Uterus (tissue), 4 donors: Measurements from ENCODE around the gene FUT2. TPM values are rescaled to one million over a fixed set of nuclear protein-coding genes. Genes with fewer than 3 reads are reported as not detected.

ENCODE experiments used
- DNase-seq, 2 donors: peaks; one replicate each; pipeline ENCODE4 v3.0.0-alpha.2; 2019 to 2020
- H3K27ac ChIP-seq, 2 donors: fragments of 200-600 bp; sonication (generic); 1 replicate in 1 of 2; 2 replicates in 1 of 2; pipeline ENCODE4 v1.5.1; 2016 to 2018
- H3K27me3 ChIP-seq, 2 donors: fragments of 200-600 bp; sonication (generic); one replicate each; pipeline ENCODE4 v1.5.1; 2018 to 2019; ENCODE audit warnings: control low read depth in 1 of 2
- H3K36me3 ChIP-seq, 2 donors: fragments of 200-600 bp; sonication (generic); one replicate each; pipeline ENCODE4 v1.5.1; 2019; ENCODE audit warnings: control low read depth in 1 of 2
- H3K4me1 ChIP-seq, 2 donors: fragments of 200-600 bp; sonication (generic); one replicate each; pipeline ENCODE4 v1.5.1; 2018 to 2019; ENCODE audit warnings: control low read depth in 1 of 2
- H3K4me3 ChIP-seq, 2 donors: fragments of 200-600 bp; sonication (generic); 1 replicate in 1 of 2; 2 replicates in 1 of 2; pipeline ENCODE4 v1.5.1; 2018 to 2019; ENCODE audit warnings: mild to moderate bottlenecking in 1 of 2
- H3K9me3 ChIP-seq, 2 donors: fragments of 200-600 bp; sonication (generic); one replicate each; pipeline ENCODE4 v1.5.1; 2019; ENCODE audit warnings: control low read depth in 1 of 2
- POLR2A ChIP-seq, 2 donors: fragments of 450-650 bp; IDR thresholded peaks; one replicate each; pipeline ENCODE4 v1.6.1; 2016; ENCODE audit warnings: antibody characterized with exemption in 2 of 2, mild to moderate bottlenecking in 1 of 2, moderate library complexity in 1 of 2
- intact Hi-C: fragments of 100-400 bp; cut with DNase I; formaldehyde crosslinking; loops from one replicate; pipeline ENCODE4 v1.15.1; 2023; ENCODE audit warnings: low total_unique reads
- total RNA-seq, 4 donors: library from RNA; depleted of rRNA in 3 of 4; stranded (reverse); fragments of >200 nt in 3 of 4; gene quantifications; one replicate each; pipeline versions ENCODE4 v1.1.0 to v1.2.4, GENCODE V29; 2014 to 2023
- TF ChIP-seq, protein P1 (sequence below), 4 experiments: fragments of 200-600 bp in 2 of 4; fragments of 450-650 bp in 2 of 4; sonication (generic) in 2 of 4; IDR thresholded peaks; one replicate each; pipeline ENCODE4 v1.5.1; 2016 to 2019; ENCODE audit warnings: antibody characterized with exemption in 4 of 4, mild to moderate bottlenecking in 2 of 4, moderate library complexity in 1 of 4
- donor health status: DM: yes; HTN: yes; CAD: no.

Gene FUT2
- total RNA-seq = 1 to 10 TPM in 1 of 4 donors, not detected in 3; 1.0 TPM

DNA sequence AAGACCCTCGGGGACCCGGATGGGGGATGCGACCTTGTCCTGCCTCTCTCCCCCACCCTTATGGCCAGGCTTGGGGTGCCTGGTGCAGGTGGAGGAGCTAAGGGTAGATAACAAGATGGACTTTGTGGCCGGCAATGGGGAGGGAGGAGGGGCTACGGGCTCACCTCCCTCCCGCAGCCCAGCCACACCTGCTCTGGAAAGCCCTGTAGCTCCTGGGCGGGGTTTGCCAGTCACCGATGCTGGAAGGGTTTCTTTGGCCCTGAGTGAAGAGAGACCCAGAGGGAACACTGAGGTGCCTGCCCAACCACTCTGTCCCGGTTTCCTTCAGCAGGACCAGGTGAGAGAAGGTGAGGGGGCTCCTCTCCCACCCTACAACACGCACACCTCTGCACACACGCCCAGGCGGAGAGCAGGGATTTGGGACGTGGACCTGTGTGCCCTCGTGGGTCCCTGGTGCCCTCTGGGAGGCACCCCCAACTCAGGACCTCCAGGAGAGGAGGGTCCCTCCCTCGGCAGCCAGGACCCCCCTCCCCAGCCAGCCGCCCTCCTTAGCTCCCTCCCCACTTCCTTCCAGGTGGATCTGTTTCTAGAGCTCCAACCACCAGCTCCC lies at the start of gene FUT2:
Gene FUT2, plus strand, starts transcription at position 229 of the 610 bp plus-strand sequence. CDS start 6,986 bp downstream, outside the sequence.
- H3K27me3 ChIP-seq = no peaks in the 10 kb centered on the region

DNA sequence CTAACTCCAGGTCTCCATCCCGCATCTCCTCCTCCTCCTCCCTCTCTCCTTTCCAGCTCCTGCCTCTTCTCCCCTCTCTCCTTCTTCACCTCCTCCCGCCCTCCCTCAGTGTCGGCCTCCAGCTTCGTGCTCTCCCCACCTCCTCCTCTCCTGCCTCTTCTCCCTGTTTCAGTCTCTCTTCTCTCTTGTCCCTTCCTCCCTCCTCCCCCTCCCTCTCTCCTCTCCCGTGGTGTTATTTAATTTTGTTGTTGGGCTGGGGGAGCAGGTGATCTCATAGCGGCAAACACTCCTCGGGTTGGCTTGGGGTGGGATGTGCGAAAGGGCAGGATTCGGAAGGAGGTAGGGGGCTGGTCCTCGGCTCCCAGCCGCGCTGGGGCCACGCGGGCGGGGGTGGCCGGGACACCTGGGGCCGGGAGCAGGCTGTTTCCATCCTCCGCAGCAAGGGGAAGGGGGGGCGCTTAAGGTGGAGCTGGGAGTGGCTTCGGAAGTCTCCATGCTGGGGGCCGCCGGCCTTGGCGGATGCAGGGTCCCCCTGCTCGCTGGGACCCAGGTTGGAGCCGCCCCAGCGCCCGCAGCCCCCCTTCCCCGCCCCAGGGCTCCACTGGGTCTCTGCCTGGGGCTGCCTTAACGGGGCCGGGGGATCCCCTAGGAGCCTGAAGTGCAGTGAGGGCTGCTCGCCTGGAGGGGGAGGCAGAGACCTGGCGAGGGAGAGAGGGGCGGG lies 49.6 kb upstream of the FUT2 start, which contains the start of gene CA11:
Gene CA11, minus strand, starts transcription at position 187 of the 721 bp plus-strand sequence. CDS start 555 bp downstream, outside the sequence.
- DNase-seq = peak; percentile 92 to 93
- intact Hi-C loops = loop anchor here (10.0 kb wide), 1 partner anchor 309 kb away; the partner anchor contains the start of gene BAX
- TF ChIP-seq, protein P1, sequence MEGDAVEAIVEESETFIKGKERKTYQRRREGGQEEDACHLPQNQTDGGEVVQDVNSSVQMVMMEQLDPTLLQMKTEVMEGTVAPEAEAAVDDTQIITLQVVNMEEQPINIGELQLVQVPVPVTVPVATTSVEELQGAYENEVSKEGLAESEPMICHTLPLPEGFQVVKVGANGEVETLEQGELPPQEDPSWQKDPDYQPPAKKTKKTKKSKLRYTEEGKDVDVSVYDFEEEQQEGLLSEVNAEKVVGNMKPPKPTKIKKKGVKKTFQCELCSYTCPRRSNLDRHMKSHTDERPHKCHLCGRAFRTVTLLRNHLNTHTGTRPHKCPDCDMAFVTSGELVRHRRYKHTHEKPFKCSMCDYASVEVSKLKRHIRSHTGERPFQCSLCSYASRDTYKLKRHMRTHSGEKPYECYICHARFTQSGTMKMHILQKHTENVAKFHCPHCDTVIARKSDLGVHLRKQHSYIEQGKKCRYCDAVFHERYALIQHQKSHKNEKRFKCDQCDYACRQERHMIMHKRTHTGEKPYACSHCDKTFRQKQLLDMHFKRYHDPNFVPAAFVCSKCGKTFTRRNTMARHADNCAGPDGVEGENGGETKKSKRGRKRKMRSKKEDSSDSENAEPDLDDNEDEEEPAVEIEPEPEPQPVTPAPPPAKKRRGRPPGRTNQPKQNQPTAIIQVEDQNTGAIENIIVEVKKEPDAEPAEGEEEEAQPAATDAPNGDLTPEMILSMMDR (IDR thresholded peaks at IDR 0.05) = peak; percentile 91 to 98 (median 94)
- TF ChIP-seq POLR2A (IDR thresholded peaks at IDR 0.05) = peak; percentile 20 to 59

More for the DNA sequence above, at the start of gene FUT2:
- no peak for DNase-seq
- TF ChIP-seq POLR2A (IDR thresholded peaks at IDR 0.05) = peak in 1 of 2 donors; percentile 27
- TF ChIP-seq, protein P1 (IDR thresholded peaks at IDR 0.05) = no peak
- Histone ChIP-seq H3K27ac (peak within 1 kb of the TSS; percentile 17 to 30), H3K36me3 (no peaks in the 10 kb centered on the region), H3K4me1 (no peaks in the 10 kb centered on the region), H3K4me3 (peak within 1 kb of the TSS in 1 of 2 donors; percentile 0), H3K9me3 (no peaks in the 10 kb centered on the region)
- intact Hi-C loops = no loop called here

DNA sequence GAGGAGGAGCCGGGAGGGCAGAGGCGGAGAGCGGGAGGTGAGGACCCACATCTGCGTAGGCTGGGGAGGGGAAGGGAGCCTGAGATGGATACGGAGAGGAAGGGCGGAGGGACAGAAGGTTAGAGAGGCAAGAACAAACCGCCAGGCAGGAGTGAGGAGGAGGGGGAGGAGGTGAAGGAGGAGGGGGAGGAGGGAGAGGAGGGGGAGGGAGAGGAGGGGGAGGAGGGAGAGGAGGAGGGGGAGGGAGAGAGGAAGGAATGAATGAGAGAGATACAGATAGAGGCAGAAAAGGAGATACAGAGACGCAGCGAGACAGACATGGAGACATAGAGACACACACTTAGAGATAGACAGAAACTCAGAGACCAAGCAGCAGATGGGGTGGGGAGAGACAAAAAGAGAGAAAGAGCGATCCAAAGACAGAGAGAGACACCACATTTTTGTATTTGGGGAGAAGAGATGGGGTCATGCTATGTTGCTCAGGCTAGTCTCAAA lies 49.0 kb upstream of the FUT2 start:
- no peak for DNase-seq
- intact Hi-C loops = loop anchor here (10.0 kb wide), 1 partner anchor 308 kb away; the partner anchor contains the start of gene BAX
- Histone ChIP-seq H3K4me3 (peak overlapping the region in 1 of 2 donors; percentile 51), H3K27me3 (no peaks in the 10 kb centered on the region), H3K36me3 (no peaks in the 10 kb centered on the region), H3K27ac (peak overlapping the region; percentile 97 to 99), H3K9me3 (no peaks in the 10 kb centered on the region), H3K4me1 (peaks cover 0 to 6% of the 10 kb centered on the region in 2 donors)
- no peak for TF ChIP-seq POLR2A (IDR thresholded peaks at IDR 0.05)
- TF ChIP-seq, protein P1 (IDR thresholded peaks at IDR 0.05) = no peak

More for the DNA sequence above, 49.6 kb upstream of the FUT2 start, which contains the start of gene CA11:
- Histone ChIP-seq H3K36me3 (no peaks in the 10 kb centered on the region), H3K27me3 (no peaks in the 10 kb centered on the region), H3K9me3 (no peaks in the 10 kb centered on the region), H3K4me3 (peak within 1 kb of the TSS; percentile 51 to 77), H3K4me1 (peaks cover 0 to 6% of the 10 kb centered on the region in 2 donors), H3K27ac (peak within 1 kb of the TSS; percentile 97 to 99)

DNA sequence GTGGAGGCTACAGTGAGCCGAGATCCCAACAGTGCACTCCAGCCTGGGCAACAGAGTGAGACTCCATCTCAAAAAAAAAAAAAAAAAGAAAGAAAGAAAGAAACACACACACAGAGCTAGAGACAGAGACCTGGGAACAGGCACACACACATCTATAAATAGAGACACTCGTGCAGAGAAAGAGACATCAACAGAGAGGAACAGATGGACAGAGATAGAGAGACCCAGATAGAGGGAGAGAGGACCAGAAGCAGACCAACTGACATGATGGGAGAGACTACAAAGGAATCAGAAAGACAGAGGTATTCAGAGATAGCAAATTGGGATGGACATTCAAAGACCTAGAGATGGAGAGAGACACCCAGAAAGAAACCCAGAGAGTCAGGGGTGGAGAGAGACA lies 47.6 kb upstream of the FUT2 start:
- intact Hi-C loops = loop anchor here (10.0 kb wide), 1 partner anchor 307 kb away; the partner anchor contains the start of gene BAX
- TF ChIP-seq, protein P1 (IDR thresholded peaks at IDR 0.05) = no peak
- TF ChIP-seq POLR2A (IDR thresholded peaks at IDR 0.05) = no peak
- H3K9me3 ChIP-seq = no peaks in the 10 kb centered on the region
- H3K4me1 ChIP-seq = peaks cover 0 to 6% of the 10 kb centered on the region in 2 donors
- no peak overlapping the region for H3K4me3 ChIP-seq
- no peak for DNase-seq
- no peaks in the 10 kb centered on the region for H3K36me3 ChIP-seq
- H3K27ac ChIP-seq = no peak overlapping the region
- H3K27me3 ChIP-seq = no peaks in the 10 kb centered on the region
